BE2C (cell line): ENCODE results near the gene PRPF6.

Experiments used
- DNase-seq: peaks from one replicate; pipeline ENCODE4 v3.0.0-alpha.2; 2020
- H3K27me3 ChIP-seq: fragments of 250-450 bp; sonication (Bioruptor Pico); 2 replicates; pipeline ENCODE4 v1.5.1; 2020; ENCODE audit warnings: mild to moderate bottlenecking
- H3K36me3 ChIP-seq: fragments of 250-450 bp; sonication (Bioruptor Pico); 2 replicates; pipeline ENCODE4 v1.5.1; 2020; ENCODE audit warnings: mild to moderate bottlenecking
- H3K4me1 ChIP-seq: fragments of 250-450 bp; sonication (Bioruptor Pico); 2 replicates; pipeline ENCODE4 v1.5.1; 2020
- H3K4me3 ChIP-seq: 2 replicates; pipeline ENCODE4 v1.5.1; 2011; ENCODE audit warnings: low read depth, low read length
- H3K9me3 ChIP-seq: fragments of 250-450 bp; sonication (Bioruptor Pico); 2 replicates; pipeline ENCODE4 v1.5.1; 2020
- TF ChIP-seq, protein P1 (sequence below): IDR thresholded peaks from 2 replicates; pipeline ENCODE4 v1.5.1; 2012; ENCODE audit warnings: mild to moderate bottlenecking, low read depth, low read length

PRPF6 gene

GRCh38 chr20:63945031-63945658 lies 35.8 kb upstream of the PRPF6 start:
- DNase-seq: no peak
- Histone ChIP-seq H3K9me3 (no peaks in the 10 kb centered on the region), H3K36me3 (peaks cover 50% of the 10 kb centered on the region), H3K4me3 (no peak overlapping the region), H3K4me1 (peaks cover 14% of the 10 kb centered on the region), H3K27me3 (no peaks in the 10 kb centered on the region)
- TF ChIP-seq, protein P1, sequence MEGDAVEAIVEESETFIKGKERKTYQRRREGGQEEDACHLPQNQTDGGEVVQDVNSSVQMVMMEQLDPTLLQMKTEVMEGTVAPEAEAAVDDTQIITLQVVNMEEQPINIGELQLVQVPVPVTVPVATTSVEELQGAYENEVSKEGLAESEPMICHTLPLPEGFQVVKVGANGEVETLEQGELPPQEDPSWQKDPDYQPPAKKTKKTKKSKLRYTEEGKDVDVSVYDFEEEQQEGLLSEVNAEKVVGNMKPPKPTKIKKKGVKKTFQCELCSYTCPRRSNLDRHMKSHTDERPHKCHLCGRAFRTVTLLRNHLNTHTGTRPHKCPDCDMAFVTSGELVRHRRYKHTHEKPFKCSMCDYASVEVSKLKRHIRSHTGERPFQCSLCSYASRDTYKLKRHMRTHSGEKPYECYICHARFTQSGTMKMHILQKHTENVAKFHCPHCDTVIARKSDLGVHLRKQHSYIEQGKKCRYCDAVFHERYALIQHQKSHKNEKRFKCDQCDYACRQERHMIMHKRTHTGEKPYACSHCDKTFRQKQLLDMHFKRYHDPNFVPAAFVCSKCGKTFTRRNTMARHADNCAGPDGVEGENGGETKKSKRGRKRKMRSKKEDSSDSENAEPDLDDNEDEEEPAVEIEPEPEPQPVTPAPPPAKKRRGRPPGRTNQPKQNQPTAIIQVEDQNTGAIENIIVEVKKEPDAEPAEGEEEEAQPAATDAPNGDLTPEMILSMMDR: no peak

GRCh38 chr20:63945921-63946920 lies 34.7 kb upstream of the PRPF6 start:
- TF ChIP-seq, protein P1: no peak
- Histone ChIP-seq H3K4me3 (no peak overlapping the region), H3K36me3 (peaks cover 39% of the 10 kb centered on the region), H3K4me1 (peaks cover 15% of the 10 kb centered on the region), H3K27me3 (no peaks in the 10 kb centered on the region), H3K9me3 (no peaks in the 10 kb centered on the region)
- DNase-seq: no peak

DNA sequence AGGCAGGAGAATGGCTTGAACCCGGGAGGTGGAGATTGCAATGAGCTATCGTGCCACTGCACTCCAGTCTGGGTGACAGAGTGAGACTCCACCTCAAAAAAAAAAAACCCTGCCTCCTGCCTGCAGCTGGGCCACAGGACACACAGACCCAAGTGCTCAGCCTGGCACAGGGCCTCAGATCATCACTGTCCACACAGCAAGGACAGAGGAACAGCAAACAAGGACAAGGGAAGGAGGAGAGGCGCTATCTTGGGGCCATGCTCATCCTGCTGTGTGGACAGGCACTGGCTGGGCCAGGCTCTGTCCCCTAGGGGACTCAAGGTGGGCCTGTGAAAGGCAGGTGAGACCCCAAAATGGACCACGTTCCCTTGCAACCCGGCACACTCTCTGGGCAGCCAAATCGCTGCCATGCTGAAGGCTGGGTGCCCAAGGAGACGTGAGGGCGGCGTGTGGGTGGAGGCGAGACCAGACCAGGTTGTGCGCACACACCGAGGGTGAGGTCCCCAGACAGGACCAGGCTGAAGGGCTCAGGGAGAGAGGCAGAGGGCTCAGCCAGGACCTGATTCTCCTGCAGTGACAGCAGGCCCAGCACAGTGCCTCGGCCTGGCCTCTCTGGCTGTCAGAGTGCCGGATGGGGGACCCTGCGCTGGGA lies 33.8 kb upstream of the PRPF6 start:
- DNase-seq: no peak
- peaks cover 15% of the 10 kb centered on the region for H3K4me1 ChIP-seq
- no peak overlapping the region for H3K4me3 ChIP-seq
- H3K27me3 ChIP-seq: no peaks in the 10 kb centered on the region
- TF ChIP-seq, protein P1: no peak
- peaks cover 35% of the 10 kb centered on the region for H3K36me3 ChIP-seq
- H3K9me3 ChIP-seq: no peaks in the 10 kb centered on the region

GRCh38 chr20:63947638-63948456 lies 33.1 kb upstream of the PRPF6 start:
- DNase-seq: no peak
- Histone ChIP-seq H3K36me3 (peaks cover 29% of the 10 kb centered on the region), H3K27me3 (no peaks in the 10 kb centered on the region), H3K9me3 (no peaks in the 10 kb centered on the region), H3K4me1 (peaks cover 15% of the 10 kb centered on the region), H3K4me3 (no peak overlapping the region)
- TF ChIP-seq, protein P1: no peak

DNA sequence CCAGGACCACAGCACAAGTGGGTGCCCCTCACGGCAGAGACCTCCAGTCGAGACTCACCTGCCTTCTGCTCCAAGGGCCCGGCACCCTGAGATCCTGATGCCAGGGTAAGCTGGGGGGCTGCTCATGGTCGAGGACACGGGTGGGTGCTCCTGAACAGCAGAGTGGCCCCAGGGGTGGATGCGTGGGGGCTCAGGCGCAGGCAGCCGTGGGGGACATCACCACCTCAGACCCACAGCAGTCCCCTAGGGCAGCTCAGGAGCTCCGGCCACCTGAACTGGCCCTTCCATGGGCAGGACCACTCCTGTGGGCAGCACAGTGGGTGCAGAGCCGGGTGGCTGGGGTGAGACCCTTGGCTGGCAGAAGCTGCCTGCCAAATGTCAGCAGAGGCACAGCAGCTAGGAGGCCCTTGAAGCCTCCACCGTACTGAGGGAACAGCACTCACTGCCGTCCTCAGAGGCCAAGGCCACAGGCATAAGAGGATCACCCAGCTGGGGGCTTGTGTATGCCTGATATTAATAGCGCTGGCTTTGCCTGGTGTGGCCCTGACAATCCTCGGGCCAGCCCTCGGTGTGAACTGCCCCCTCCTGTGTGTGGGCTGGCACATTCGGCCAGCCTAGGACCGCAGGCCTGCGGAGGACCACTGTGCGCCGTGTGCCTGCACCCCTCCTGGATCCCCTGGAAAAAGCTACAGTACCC lies 30.1 kb upstream of the PRPF6 start:
- peaks cover under 1% of the 10 kb centered on the region for H3K36me3 ChIP-seq
- no peaks in the 10 kb centered on the region for H3K27me3 ChIP-seq
- TF ChIP-seq, protein P1: no peak
- H3K4me1 ChIP-seq: peaks cover 21% of the 10 kb centered on the region
- no peaks in the 10 kb centered on the region for H3K9me3 ChIP-seq
- DNase-seq: no peak
- no peak overlapping the region for H3K4me3 ChIP-seq
